GM21360 (cell line): ENCODE data around the gene KCNE2.

Experiments used
- ATAC-seq: cut with Tn5 transposase; IDR thresholded peaks from one replicate; pipeline ENCODE4 v1.9.1; 2021; ENCODE audit warnings: mild to moderate bottlenecking, moderate library complexity; ENCODE audit not compliant: unreplicated experiment

KCNE2 gene, protein sequence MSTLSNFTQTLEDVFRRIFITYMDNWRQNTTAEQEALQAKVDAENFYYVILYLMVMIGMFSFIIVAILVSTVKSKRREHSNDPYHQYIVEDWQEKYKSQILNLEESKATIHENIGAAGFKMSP

DNA sequence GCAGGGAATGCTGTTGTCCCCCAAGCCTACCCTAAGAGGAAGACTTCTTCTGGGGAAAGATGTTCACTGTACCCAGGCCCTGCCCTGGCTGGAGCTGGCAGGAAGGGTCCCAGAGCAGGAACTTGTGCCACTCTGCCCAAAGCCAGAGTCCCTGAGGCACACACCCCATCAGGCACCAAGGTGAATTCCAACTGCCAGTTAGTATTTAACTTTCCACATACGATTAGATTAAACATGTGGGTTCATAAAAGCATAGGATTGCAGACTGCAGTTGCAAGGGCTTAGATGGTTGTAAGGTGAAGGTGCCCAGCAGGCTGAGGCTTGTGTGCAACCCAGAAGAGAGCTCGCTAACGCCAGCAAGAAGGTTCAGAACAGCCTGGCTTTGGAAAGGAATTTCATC lies at the start of gene KCNE2:
TSS of gene KCNE2 (plus strand) at position 274 of the 400 bp plus-strand sequence. CDS start 6,473 bp downstream, outside the sequence.
- ATAC-seq: no peak

DNA sequence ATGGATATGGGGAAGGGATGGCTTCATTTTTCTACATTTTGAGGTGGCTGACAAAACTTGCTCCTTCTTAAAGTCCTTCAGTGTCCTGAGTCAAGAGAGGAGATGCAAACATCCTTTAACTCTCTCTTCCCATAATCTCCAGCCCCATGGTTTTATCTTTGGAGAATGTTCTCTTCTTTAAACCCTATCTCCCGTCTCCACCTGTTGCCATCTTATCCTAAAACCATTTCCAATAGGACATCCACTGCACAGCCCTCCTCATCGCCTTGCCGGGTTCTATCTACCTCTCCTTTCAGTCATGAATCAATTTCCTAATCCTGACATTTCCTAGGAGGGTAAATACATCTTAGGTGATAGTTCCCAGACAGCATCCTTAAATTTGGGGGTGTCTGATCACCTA lies 44.2 kb upstream of the KCNE2 start:
- no peak for ATAC-seq

DNA sequence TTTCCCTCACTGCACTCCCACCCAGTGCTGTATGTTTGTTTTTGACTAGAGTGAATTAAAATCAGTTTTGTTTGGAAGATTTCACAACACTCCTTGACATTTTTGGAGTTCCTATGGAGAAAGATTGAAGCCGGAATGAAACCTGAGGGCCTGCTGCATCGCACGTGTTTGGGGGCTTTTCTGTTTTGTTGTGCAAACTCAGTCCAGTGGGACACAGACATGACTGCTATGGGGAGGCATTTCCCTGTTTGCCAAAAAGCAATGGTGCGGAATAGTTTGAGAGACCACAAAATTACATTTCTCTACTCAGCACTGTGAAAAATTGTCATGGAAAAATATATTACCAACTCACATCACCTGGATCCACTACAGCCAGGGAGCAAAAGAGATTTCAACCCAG lies 43.8 kb upstream of the KCNE2 start:
- ATAC-seq: no peak

DNA sequence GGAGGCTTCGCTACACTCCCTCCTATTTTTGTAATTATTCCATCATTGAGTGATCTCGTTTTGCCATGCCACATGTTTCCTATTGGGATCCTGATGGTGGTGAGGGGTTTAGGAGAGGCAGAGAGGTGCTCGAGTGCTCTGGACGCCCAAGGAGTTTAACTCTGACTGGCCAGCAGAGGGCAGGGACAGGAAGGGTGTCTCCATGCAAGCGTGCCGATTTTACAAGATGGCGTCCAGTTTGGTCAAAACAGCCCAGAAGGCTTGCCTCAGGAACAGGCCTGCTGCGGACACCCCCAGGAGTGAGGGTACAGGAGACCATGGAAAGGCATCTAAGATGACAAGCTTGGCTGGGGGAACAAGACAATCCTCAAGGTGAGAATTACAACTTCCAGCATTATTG lies 33.8 kb upstream of the KCNE2 start:
- ATAC-seq: no peak

DNA sequence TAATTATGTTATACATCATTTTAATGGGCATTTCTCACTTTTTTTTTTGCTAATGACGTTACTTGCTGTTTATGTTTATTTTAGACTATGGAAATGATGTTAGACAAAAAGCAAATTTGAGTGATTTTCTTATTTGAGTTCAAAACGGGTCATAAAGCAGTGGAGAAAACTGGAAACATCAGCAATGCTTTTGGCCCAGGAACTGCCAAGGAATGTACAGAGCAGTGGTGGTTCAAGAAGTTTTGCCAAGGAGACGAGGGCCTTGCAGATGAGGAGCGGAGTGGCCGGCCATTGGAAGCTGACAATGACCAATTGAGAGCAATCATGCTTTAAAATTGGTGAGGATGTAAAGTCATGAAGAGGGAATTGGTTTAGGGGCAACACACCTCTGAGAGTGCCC lies 32.1 kb upstream of the KCNE2 start:
- no peak for ATAC-seq

DNA sequence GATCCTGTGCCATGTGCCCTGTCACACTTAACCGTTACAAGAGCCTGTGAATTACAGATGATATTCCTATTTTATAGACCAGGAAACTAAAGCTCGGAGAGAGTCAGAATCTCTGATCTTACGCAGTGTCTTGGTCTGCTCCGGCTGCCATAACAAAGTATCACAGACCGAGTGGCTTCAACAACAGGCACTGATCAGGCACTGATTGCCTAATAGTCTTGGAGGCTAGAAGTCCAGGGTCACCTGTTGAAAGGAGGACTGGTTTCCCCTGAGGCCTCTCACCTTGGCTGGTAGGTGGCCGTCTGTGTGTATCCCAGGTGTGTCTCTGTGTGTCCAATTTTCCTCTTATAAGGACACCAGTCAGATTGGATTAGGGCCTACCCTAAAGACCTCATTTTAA lies 31.5 kb upstream of the KCNE2 start:
- ATAC-seq: no peak

DNA sequence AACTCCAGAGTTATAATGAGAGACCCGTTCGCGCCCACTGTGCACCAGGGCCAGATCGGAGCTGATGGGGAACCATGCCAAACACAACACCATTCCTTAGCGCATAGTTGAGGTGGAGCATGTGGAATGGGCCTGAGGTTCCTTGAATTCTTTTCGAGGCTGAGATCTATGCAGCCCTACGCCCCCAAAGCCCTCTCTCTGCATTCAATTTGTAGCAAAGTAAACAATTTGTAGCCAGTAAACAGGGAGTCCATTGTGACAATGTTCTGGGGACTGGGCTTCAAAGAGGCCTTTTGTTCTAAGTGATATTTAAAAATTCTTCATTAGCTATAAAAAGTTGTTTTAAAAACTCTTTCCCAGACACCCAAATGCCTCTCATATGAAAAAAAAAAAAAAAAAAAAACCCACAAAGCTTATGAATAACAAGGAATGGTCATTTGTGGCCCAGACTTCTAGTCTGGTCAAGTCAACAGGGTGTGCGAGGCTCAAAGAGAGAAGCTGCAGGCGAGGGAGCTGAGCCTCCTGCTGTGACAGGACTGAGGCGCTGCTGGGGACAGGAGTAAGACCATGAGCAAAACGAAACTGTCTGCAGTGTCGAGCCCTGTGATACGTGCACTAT lies 30.6 kb upstream of the KCNE2 start:
- ATAC-seq: no peak

DNA sequence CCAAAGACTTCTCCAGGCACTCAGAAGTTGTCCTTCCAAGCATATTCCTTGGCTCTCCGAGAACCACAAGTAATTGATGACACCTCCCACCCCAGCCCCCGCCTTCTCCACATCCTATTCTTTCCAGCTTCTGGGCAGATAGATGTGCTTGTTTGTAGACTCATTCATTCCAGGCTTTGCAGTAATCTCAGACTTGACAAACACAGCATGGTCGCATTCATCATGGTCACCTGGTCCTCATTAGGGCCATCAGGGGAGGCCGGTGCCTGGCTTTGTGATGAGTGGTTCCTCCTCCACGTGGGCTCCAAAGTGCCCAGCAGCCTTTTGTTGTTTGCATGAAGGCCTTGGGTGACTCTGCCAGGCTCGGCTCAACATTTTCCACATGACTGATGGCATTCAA lies 28.5 kb upstream of the KCNE2 start:
- ATAC-seq: no peak

DNA sequence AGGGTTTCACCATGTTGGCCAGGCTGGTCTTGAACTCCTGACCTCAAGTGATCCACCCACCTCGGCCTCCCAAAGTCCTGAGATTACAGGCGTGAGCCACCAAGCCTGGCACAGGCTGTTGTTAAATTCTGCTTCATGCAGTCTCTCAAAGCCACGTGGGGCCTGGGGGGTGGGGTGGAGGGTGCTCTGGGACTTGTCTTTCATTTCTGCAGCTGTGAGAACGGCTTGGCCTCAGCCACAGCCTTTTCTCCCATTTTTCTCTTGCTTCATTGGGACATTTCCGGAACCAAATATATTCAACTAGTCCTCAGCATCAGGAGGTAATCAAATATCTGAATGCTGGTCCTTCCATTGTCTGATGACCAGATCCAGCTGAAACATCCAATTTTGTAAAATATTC lies 27.6 kb upstream of the KCNE2 start:
- no peak for ATAC-seq

DNA sequence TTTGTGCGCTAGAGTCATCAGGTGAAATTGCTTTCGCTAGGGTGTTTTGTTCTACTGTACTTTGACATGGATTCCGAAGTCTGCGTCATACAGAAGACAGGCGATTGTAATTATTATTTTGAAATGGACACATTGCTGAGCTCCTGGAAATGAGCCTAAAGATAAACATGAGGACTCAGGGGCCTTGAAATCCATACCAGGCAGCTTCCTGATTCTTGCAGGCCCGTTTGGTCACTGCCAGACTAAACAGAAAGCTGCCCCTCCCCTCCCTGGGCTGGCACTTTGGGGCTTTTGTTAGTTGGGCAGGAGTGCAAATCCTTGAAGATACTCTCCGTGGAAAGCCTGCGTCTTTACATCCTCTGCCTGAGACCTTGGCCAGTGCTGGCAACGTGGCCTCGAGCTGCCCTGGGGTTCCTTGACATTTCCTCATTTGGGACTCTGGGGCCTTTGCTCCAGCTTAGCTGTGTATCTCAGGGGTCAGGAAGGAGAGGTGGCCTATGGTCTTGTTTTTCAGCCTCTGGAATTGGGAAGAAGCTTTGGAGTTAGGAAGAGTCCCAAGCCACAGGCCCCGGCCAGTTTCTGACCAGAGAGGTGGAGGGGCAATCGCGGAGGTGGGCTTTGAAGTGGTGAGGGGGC lies 26.9 kb upstream of the KCNE2 start:
- no peak for ATAC-seq

DNA sequence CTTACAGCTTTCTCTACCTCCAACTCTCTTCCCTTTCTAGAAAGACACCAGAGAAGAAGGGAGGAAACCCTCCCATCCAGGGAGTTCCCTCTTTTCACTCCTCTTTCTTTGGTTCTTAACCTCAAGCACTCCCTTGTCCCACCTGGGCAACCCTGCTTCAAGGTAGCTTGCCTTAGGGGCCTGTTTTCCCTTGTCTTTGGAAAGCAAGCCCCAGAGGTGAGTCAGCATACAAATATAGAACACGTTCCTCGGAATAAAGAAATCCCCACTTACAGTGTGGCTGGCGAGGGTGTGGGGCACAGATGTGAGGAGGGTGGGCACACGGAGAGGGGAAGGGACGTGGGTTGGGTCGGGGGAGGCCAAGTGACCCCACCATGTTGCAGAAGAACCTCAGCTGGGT lies 26.1 kb upstream of the KCNE2 start:
- no peak for ATAC-seq

DNA sequence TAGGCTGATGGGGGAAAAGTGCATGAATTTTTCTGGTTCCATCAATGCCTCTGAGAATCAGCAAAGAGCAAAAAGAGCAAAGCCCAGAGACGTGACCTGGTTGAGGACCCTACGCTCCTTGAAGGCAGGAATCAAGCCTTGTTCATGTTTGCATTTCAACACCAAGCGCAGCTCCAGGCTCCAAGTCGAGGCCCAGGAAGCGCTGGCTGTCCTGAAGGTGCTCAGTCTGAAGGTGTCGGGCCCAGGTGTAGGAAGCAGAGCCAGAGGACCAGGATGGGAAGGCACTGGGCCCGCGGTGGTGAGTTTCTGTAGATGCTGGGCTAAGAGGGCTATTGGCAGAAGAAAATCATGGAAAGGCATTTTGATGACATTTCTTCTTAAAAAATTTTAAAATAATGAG lies 25.6 kb upstream of the KCNE2 start:
- ATAC-seq: no peak

DNA sequence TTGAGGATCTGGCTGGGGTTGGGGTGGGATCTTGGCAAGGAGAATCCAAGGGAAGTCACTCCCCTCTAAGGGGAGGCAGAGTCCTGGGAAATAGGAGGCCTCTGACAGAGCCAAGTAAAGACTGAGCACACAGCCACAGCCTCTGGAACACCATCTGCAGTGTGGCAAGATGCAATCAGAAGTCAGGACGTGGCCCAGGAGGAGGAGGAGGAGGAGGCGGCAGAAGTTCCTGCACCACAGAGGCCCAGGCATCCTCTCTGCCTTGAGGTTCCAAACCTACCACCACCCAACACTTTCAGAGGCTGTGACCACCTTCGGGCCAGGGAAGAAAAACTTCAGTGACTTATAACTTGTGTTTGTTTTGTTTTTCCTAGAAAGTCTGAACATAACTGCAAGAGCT lies 23.7 kb upstream of the KCNE2 start:
- ATAC-seq: no peak

DNA sequence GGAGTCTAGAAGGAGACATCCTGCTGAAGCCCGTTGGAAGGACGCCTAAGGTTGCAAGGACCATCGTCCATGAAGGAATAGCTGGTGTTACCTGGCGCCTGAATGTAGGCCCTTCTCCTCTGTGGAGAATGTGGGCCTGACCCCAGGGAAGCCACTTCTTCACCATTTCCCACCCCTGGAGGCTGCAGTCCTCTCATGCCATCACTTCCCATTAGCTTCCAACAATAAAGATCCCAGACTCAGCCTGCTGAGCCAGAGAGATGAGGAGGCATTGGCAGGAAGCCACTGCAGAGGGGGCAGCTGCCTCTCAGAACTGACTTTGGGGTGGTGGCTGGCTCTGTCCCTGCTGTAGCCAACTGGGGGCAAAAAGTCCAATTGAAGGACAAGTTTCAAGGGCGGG lies 21.3 kb upstream of the KCNE2 start:
- ATAC-seq: no peak

DNA sequence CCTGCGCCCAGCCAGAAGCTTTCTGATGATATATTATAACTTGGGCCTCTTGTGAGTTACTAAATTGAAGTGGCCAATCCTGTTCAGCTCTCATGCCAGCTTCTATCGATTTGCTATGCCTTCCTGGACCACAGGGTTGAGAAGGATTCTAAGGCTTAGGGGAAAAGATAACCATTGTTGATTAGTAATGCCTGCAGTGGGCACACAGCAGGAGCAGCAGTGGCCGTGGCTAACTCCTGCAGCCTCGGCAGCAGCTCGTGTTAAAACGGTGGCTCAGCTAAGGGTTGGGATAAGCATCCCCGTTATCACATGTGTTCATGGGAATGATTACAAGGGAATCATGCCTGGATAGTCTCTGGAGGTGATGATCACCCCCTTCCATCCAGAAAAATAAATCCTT lies 20.5 kb upstream of the KCNE2 start:
- no peak for ATAC-seq

DNA sequence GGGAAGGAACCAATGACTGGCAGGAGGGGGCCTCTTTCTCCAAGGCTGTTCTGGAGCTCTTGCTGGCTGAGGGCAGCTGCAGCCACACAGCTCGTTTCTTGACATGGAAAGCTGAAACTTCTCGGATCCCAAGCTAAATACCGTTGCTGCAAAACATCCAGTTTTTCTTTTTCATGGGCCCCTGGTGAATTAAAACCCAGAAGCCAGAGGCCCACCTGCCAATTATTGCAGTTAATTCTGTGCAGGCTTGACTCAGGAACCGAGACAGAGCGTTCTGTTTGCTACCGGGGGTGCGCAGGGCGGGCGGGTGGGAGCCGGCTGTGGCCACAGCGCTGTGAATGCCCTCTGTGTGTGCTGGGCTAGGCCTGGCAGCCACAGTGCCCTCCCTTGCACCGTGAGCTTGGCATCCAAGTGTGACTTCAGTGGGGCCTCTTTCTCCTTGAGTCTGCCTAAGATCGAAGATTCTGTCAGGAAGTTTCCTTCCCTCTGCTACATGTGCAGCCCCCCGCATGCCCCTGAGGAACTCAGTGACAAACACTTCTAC lies 19.9 kb upstream of the KCNE2 start:
- ATAC-seq: no peak

DNA sequence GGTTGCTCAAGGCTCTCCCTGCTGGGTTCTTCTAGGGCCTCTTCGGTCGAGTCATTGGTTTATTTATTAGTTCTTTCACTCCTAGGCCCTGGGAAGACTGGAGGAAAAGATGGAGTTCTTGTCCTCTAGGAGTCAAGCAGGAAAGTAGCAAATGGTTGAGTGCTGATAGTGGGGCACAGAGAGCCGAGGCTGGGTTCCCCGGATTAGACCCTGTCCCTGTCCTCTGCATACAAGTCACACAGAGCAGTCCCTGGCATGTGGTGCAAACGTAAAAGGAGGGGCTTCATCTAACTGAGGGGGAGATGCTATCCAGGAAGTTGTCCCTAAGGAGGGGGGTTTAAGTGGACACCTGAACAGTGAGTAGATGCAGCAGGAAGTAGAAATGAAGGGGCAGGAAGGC lies 19.2 kb upstream of the KCNE2 start:
- no peak for ATAC-seq

DNA sequence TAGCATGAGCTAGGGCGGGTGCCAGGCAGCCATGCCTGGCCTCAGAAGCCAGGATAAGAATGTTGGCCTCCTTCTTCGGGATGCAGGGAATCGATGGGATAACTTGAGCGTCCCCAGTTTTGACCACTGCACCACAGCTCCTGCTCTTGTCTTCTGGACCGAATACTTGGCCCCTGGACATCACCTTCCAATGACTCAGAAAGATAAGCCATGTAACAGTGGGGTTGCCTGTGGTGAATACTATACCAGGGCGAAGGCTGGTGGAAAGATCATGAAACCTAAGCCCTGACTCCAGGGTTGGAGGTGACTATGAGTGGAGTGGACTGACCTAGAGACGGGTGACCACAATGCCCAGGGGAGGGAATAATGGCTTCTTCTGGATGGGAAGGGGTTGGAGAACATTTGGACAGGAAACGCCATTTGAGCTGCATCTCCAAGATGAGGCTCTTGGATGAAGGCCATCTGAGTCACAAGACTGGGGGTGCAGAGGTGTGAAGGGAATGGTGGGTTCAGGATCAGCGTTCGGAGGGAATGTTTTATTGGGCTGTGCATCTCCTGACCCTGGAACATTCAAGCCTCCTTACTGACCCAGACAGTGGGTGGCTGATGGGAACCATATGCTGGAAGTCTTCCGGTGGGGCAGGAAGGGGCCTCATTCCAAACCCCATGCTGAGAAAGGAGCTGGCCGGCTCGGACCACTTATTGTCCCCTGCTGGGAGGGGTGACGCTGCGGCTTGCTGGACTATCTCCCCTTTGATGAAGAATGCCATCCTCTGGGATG lies 18.5 kb upstream of the KCNE2 start:
- ATAC-seq: no peak

DNA sequence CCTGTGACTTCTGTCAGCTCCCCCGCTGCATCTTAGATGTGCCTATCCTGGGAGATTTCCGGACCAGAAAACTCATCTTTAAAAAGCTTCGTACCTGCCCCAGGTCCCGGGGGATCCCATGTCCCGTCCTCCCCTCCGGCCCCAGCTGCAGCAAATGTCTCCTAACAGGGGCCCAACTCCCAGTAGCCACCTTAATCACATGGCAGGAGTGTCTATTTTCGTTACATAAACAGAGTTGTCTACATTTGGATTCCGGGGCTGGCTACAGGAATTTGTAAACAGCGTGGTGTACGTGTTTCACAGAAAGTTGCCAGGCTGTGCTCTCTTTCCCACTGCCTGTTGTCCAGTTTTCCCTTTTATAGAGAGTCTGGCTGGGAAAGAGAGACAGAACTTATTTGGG lies 17.9 kb upstream of the KCNE2 start:
- no peak for ATAC-seq

DNA sequence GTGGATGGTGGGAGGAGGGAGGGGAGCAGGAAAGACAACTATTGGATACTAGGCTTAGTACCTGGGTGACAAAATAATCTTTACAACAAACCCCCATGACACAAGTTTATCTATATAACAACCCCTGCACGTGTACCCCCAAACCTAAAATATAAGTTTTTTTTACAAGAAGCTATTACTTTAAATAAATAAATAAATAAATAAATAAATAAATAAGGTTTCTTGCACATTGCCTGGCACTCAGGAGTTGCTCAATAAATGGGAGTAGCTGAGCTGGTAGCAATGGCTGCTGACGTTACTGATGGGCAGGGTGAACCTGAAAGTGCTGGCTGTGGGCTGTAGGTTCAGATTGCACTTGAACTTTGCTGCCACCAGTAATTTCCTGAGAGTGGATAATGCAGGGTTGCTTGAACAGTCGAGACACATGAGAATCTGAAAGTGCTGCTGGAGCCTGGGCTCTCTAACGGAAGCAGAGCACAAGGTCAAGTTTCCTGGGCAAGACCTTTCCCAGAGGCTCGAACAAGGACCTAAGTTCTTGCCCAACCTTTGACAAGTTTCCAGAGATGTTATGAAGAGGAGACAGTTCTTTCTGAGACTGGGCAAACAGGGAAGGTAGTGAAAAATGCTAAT lies 14.8 kb upstream of the KCNE2 start:
- ATAC-seq: no peak

DNA sequence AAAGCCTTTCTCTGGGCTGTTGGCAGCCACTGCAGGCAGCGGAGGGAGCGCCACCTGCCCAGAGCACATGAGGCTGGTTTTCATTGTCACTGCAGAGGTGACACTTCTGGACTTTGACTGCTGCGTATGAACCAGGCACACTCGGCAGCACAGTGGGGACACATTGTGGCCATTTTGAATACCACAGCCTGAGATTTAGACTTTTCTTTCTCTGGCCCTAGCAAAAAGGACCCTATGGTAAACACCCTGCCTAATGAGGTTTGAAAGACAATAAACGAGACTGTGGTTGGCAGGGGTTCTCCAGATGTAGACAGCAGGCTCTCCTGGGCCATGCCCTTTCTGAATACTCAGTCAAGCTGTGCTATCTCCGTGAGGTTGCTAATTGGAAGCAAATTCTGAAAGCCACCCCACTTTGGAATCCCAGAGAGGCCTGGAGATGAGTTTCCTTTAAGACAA lies 12.0 kb upstream of the KCNE2 start:
- no peak for ATAC-seq
